GM19455 (cell line): ENCODE results near the gene RNF223.
"Not testable (repeated sequence)": the region's sequence is repeated elsewhere in the genome, so short reads cannot be mapped to it uniquely, and the experiment has no call there.

Experiments used
- ATAC-seq: cut with Tn5 transposase; IDR thresholded peaks from one replicate; pipeline ENCODE4 v1.9.1; 2021; ENCODE audit not compliant: unreplicated experiment

RNF223 gene

DNA sequence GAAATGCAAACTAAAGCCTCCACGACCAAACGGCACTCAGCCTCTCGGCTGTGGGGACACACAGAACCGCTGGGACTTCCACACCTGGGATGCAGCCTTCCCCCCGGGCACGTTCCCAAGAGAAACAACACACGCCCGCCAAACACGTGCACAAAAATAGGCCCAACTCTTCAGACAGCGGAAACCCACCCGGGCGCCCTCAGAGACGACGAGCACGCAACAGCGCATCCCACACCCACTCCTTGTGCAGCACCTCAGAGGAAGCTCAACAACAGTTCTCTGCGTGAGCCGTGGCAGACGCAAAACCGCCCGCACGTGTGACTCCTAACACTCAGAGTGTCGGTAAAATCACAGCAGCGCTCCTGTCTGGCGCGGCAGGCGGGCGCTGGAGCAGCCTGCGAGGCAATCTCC, 36.5 kb upstream of the RNF223 start:
- no peak for ATAC-seq

DNA sequence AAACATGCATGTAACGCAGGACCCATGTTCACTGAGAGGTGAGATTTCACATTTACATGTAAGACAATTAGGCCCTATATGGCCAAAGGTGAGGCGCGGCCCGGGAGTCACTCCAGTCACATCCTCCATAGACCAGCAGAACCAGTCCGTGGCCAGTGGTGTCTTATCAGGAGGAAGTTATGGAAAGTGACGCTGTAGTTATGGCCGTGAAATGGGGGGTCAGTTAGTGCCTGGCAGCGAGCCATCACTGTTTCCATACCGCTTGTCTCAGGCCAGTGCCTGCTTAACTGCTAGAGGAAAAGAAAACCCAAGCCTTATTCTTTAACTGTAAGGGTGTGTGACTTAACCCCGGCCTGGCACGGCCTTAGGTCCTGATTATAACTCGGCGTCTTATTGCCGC, 35.6 kb upstream of the RNF223 start:
- ATAC-seq = no peak

DNA sequence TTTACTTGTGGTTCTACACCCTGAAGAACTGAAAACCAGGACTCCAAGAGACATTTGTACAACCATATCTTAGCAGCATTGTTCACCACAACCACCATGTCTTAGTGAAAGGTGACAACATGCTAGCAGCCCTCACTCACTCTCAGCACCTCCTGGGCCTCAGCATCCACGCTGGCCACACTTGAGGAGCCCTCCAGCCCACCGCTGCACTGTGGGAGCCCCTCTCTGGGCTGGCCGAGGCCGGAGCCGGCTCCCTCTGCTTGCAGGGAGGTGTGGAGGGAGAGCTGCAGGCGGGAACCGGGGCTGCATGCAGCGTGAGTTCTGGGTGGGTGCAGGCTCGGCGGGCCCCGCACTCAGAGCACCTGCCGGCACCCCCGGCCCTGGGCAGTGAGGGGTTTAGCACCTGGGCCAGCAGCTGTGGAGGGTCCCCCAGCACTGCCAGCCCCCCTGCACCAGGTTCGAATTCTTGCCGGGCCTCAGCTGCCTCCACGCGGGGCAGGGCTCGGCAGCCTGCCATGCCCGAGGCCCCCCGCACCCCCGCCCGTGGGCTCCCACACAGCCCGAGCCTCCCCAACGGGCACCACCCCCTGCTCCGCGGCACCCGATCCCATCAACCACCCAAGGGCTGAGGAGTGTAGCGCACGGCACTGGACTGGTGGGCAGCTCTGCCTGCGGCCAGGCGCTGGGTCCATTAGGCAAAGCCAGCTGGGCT, 32.6 kb upstream of the RNF223 start:
- ATAC-seq = no peak

DNA sequence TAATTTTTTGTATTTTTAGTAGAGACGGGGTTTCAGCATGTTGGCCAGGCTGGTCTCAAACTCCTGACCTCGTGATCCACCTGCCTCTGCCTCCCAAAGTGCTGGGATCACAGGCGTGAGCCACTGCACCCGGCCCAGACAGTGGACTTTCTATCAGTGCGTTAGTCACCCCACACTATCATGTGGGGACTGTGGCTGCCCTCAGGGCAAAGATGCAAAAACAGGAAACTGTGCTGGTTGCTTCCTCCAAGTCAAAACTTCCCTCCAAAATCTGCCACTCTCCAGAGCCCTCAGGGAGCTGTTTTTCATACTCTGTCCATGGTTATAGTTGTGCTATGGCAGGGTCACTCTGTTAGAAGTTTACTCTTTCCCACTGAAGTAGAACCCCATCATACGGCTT, 30.0 kb upstream of the RNF223 start:
- not testable (repeated sequence) for ATAC-seq

DNA sequence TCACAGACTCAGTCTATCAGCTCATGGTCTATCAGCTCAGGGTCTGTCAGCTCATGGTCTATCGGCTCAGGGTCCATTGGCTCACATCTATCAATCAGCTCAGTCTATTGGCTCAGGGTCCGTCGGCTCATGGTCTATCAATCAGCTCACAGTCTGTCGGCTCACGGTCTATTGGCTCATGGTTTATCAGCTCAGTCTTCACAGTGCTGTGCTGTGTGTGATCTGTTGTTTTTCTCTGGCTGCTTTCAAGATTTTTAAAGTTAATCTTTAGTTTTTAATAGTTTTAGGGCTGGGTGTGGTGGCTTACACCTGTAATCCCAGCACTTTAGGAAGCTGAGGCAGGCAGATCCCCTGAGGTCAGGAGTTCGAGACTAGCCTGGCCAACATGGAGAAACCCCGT, 27.4 kb upstream of the RNF223 start:
- no peak for ATAC-seq

DNA sequence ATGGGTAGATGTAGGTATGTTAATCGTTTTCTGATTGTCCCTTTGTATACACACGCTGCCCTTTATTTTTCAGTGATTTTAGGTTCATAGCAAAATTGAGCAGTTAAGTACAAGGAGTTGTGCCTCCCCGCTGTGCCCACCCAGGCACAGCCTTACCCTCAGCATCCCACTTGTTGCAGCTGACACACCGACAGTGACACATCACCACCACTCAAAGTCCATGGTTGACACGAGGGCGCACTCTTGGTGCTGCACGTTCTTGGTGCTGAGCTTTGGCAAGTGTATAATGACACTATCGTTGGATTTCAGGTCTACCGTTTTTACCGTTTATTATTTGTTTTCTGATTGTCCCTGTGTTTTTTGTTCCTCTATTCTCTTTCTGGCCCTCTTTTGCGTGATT, 26.2 kb upstream of the RNF223 start:
- ATAC-seq = no peak

DNA sequence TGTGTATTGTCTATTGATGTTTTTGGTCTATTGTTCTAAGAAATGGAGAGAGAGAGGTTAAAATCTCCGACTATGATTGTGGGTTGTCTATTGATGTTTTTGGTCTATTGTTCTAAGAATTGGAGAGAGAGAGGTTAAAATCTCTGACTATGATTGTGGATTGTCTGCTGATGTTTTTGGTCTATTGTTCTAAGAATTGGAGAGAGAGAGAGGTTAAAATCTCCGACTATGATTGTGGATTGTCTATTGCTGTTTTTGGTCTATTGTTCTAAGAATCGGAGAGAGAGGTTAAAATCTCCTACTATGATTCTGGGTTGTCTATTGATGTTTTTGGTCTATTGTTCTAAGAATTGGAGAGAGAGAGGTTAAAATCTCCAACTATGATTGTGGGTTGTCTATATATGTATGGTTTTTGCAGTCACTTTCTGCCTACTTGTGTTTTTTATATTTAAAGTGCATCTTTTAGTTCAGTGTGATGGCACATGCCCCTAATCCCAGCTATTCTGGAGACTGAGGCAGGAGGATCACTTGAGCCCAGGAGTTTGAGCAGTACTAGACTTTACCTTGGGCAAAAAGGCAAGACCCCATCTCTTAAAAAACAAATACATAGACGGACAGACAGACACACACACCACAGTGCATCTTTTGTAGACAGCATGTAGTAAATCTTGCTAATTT, 25.5 kb upstream of the RNF223 start:
- no peak for ATAC-seq

DNA sequence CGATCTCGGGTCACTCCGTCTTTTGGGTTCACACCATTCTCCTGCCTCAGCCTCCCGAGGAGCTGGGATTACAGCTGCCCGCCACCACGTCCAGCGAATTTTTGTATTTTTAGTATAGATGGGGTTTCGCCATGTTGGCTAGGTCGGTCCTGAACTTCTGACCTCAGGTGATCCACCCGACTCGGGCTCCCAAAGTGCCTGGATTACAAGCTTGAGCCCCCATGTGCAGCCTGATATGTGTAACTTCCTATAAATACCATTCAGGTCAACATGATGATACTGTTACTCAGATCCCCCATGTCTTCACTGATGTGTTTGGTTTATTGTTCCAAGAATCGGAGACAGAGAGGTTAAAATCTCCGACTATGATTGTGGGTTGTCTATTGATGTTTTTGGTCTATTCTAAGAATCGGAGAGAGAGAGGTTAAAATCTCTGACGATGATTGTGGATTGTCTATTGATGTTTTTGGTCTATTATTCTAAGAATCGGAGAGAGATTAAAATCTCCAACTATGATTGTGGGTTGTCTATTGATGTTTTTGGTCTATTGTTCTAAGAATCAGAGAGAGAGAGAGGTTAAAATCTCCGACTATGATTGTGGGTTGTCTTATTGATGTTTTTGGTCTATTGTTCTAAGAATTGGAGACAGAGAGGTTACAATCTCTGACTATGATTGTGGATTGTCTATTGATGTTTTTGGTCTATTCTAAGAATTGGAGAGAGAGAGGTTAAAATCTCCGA, 24.7 kb upstream of the RNF223 start:
- ATAC-seq = no peak

DNA sequence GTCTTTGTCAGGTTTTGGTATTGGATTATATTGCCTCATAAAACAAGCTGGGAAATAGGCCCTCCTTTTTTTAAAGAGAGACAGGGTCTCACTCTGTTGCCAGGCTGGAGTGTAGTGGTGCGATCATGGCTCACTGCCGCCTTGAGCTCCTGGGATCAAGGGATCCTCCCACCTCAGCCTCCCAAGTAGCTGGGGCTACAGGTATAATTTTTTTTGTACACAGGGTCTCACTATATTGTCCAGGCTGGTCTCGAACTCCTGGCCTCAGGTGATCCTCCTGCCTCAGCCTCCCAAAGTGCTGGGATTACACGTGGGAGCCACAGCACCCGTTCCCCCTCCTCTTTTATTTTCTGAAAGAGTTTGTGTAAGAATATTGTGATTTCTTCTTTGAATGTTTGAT, 22.0 kb upstream of the RNF223 start:
- not testable (repeated sequence) for ATAC-seq

DNA sequence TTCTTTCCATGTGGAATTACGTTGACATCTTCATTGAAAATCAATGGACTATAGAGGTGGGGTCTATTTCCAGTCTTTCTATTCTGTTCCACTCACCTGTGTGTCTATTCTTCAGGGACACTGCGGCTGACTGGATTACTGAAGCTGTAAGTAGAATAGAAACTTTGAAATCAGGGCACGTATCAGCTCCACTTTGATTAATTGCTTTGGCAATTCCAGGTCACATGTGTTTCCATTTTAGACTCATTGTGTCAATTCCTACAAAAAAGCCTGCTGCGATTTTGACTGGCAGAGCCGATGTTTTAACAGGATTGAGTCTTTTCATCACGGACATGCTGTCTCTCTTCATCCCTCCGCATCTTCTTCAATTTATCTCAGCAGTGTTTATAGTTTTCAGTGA, 20.9 kb upstream of the RNF223 start:
- ATAC-seq = no peak

DNA sequence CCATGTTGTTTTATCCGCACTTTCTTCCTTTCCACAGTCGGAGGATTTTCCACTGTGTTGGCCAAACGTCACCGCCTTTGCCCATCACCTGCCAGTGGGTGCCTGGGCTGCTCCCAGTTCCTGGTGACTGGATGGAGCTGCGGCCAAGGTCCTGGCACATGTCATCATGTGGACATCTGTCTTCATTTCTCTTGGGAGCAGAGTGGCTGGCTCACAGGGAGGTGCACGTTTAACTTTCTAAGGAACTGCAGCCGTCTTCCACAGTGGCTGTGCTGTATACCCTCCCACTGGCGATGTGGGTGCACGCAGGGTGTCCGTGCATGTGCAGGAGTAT, 19.5 kb upstream of the RNF223 start:
- no peak for ATAC-seq

DNA sequence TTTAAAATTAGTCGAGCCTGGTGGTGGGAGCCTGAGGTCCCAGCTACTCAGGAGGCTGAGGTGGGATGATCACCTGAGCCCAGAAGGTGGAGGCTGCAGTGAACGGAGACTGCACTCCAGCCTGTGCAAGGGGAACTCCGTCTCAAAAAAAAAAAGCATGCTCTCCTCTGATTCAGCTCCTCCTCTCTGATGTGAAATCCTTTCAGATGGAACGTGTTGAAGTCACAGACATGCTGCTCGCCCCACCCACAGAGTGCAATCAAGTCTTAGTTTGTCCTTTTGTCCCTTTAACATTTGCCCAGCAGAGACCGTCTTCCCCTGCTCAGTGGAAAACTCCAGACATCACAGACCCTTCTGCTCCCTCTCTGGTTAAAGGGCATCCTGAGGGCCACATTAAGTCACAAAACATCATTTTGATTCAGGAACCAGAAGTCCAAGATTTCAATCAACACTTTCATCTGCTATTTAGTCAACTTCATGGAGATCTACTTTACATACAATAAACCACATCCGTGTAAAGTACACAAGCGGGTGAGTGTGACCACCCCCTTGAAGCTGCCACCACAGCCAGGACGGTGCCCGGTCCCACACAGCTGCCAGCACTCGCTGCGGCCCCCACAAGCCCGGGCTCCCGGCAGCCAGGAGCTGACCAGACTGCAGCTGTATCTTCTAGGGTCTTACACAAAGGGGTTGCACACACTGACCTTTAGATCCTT, 18.9 kb upstream of the RNF223 start:
- no peak for ATAC-seq

DNA sequence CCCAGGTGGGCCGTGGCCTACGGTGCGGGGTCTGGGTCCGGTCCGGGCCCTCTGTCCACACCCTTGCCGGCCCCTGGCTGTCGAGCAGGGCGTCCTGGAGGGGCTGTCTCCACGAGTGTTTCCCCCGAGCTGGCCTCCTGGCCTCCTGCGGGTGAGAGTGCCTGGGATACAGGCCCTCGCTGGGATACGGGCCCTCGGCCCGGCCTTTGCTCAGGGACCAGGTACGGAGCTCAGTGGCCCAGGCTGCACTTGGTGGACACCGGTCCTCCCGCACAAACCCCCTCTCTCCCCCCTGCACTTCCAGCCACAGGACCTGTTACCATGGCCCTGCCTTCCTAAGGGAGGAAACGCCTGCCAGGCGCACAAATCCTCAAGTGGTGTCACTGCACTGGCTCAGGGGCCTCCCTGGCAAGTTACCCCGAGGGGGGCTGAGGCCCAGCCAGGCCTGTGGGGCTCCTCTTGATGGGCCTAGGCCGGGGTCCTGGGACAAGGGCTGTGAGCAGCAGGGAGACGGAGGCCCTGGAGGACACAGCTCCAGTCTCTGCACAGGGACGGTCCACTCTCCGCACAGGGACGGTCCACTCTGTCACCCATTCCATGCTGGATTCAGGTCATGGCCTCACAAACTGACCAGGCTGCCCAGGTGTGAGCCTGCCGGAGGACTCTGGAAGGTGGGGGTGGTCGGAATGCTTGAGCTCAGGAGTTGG, 18.2 kb upstream of the RNF223 start:
- no peak for ATAC-seq

DNA sequence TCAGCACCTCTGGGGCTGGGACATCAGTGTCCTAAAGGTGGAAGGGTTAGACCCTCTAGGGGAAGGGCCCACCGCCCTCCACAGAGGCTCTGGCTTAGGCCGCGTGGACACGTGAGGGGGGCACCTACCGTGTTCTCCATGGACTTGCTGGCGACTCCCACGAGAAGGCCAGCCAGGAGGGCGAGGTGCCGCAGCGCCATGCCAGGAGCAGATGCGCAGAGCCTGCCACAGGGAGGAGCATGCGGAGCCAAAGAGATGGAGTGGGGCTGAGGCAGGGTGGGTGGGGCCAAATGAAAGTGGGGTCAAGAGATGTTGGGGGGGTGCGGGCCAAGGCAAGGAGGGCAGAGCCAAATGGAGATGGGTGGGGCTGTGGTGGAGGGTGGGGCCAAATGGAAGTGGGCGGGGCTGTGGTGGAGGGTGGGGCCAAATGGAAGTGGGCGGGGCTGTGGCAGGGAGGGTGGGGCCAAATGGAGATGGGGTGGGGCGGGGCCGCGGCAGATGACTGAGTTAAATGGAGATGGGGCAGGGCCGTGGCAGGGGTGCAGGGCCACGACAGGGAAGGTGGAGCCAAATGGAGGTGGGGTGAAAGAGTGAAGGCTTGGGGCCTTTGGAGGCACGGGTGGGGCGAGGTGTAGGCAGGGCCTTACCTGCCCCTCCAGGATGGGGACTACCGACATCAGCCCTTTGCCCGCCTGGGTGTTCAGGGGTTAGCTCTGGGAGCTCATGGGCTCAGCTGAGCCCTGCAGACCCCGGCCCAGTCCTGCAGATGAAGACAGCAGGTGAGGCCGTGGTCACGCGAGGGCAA, 17.4 kb upstream of the RNF223 start:
- no peak for ATAC-seq

DNA sequence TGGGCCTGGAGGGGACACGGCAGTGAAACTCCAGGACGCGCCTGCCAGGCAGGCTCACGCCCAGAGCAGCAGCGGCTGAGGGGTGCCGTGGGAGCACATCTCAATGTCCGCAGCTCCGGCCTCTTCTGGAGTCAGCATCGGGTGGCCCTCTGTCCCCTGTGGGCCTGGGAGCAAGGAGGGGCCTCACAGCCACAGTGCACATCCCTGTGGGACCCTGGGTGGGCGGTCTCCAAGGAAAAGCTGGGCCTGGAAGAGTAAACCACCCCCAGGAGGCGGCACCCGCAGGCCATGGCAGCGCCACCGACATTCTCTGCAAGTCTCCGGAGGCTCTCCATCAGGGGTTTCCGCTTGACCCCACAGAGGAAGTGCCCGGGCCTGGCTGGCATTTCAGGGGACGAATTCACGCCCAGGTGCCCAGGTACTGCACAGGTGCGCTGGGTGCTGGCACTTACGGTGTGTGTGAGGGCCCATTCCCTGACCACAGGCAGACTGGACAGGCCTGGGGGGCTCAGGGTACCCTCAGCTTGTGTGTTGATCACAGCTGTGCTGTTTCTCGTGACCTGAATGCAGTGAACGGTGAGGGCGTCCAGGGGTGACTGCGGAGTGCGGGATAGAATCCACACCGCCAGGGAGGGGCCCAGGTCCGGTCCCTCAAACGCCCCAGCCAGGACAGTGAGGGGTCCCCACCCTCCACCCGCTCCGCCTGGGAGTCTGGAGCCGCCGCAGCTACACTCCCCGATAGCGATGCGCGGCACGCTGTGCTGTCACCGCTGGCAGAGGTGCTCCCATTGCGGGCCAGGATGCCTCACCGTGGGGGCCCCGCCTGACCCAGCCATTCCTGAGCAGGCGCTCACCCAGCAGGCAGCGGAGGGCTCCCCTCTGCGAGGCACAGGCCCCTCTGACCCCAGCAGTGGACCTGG, 16.6 kb upstream of the RNF223 start:
- no peak for ATAC-seq

DNA sequence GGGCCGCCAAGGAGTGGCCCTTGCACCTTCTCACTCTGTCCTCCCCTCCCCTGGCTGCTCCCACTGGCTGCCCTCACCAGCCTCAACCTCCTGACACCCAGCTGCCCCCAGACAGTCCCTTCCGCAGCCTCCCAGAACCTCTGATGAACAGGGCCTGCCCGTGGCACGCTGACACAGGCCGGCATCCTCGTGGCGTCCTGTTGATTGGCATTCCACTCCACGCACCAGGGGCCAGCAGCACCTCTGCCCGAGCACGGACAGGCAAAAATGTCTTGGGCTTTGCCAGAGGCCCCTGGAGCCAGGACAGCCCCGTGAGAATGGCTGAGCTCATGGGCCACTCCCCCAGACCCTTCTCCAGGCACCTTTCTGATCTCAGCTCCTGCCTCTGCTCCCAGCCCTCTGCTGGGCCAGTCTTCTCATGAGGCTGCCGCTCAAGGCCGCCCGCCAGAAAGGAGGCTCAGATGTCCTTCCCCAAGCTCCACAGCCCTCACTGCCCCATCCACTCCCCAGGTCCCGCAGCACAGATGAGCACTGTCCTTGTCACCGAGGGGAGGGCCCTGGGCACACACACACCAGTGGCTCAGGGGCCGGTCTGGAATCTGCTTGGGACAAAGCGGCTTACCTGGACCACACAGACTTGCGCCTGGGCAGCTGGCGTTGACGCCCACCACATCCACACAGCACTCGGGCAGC, 15.8 kb upstream of the RNF223 start:
- no peak for ATAC-seq

DNA sequence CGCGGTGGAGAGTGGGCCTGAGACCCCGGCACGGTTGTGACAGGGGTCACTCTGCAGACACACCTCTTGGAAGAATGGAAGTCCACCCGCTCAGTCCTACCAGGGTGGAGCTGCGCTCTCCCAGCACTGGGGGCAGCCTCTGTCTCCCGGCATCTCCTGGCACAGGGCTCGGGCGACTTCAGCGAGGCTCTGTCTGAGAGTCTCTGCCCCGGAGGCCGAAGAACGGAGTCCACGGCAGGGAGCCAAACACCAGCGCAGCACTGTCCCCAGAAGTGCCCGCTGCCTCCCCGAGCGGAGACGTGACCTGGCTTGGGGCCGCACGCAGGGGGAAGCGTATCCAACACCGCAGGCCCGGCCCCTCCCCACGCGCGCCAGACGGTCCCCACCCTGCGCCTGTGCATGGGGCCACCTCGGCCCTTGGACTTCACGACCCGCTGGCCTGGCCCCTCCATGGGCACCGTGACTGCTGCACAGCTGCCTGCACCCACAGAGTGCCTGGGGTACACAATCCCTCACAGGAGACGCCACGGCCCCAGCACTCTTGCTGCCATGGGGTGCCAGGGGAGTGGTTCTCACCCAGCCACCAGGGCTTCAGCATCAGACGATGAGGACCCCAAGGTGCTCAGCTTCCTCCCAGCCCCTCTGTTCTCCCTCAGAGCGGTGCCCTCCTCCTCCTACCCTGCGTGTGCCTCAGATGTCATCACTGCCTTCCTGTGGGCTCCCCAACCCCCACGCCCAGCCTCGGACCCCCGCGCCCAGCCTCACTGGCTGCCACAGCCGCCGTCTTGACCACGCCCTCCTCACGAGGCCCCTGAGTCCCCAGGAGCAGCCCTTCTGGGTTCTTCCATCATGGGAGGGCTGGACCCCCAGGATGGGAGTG, 14.9 kb upstream of the RNF223 start:
- ATAC-seq = no peak
